DOHH2 (cell line): ENCODE measurements around the gene BASP1.

ENCODE experiments used
- CTCF ChIP-seq: fragments of 200-600 bp; sonication (generic); IDR thresholded peaks from one replicate; pipeline ENCODE4 v1.5.1; 2014; ENCODE audit warnings: antibody characterized with exemption, mild to moderate bottlenecking, low read depth, low read length; ENCODE audit not compliant: poor library complexity, severe bottlenecking
- EZH2phosphoT487 ChIP-seq: fragments of 200-600 bp; sonication (generic); IDR thresholded peaks from 2 replicates; pipeline ENCODE4 v1.6.1; 2017; ENCODE audit warnings: borderline replicate concordance, mild to moderate bottlenecking, antibody characterized with exemption, low read length, moderate library complexity, mixed read lengths

- TF ChIP-seq CTCF (peak; percentile 64), EZH2phosphoT487 (no peak)
These were observed 13.9 kb upstream of the BASP1 start for GRCh38 chr5:17203329-17204132.
